SIG-M5 (cell line): ENCODE data around the gene TOLLIP.
"Not testable (repeated sequence)": the region's sequence is repeated elsewhere in the genome, so short reads cannot be mapped to it uniquely, and the experiment has no call there.

Experiments used
- DNase-seq: peaks from one replicate; lab custom pipeline; 2025; lab: John Stamatoyannopoulos, UW

Gene TOLLIP

DNA sequence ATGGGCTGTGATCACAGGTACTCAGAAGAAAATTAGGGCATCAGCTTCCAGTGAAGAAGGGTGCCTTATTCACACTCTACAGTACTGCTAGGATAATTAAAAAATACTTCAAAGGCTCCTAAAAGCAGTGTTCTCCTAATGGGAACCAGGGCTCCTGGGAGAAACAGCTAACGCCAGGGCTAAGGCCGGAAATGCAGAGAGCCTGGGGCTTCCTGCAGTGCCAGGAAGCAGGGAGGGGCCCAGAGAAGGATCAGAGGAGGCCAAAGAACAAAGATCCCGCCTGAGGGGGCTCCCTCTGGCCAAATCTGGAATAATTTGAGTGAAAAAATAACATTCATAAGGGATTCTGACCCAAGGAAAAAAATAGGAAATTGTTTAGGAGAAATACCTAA lies 27.5 kb downstream of the TOLLIP start:
- no peak for DNase-seq

DNA sequence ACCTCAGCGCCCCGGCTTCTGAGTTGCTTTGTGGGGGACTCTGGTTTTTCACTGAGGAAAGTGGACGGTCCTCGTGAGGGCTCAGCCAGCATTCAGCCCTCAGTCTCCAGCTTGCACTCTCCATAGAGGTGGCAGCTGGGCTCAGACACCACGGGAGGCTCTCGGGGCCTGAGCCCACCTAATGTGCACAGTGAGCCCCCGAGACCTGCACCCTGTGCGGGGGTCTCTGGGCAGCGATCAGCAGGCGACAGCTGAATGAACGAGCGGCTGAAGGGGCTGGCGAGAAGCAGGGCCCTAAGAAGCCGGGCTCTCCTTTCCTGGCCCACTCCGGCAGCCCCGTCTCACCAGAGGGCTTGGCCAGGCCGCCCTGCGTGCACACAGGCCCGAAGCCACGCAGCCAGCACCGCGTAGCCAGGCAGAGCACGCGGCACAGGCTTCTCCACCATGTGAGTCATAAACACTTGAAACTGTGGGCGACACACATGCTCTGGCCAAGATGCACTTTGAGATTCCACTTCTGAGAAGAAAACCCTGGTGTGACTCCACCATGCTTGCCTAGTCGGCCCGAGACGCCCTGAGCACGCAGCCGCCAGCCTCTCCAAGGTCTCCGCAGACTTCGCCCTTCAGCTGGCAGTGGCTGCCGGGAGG lies 28.0 kb downstream of the TOLLIP start:
- no peak for DNase-seq

DNA sequence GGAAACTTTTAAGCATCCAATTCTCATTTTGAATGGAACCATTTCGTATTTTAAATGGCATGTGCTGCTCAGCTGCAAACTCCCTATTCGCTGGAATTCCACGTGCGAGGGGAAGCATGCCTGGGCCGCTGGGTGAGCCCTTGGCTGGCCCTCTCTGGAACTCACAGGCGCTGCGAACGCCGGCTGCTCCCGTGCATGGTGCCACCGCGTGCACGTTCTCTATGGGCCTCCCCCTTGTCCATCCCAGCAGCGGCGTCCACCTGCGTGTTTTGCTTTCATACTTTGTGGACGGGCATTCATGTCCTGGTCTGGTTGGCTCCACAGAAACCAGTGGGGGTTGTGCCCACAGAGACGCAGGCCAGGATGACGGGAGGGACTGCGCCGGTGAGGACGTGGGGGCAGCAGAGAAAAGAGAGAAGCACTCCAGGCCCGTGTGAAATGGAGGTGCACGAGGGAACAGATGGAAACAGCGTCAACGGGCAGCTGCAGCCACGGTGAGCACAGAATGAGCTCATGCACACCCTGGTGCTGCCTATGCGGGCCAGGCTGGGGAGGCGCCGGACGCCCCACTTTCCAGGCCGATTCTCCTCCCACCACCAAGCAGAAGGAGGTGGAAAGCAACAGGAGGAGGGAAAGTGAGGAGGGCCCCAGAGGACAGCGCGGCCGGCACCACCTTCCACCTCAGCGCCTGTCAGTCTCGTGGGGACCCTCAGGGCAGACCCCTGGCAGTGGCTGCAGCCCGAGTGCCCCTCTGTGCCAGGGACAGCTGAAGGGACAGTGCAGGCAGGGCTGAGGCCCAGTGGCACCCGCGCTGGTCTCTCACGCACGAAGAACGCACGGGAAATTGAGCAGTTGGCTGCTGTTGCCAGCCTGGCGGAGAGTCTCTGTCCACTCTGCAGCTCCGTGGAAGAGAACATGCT lies 29.1 kb downstream of the TOLLIP start:
- DNase-seq = no peak

DNA sequence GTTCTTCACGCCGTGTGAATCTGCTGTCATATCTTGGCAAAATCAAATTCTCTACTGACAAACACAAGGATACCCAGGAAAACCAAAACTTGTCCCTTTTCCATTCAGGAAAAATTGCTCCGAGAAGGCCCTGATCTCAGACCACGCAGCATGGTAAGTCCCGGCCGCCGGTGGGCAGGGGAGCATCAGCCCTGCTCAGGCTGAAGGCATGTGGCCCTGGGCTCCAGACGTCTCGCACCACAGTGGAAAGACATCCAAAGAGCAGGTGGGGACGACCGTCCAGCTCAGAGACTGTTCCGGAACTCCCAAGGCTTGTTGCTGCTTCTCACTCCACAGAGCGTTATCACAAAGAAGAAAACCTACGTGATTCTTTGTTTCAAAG lies 29.8 kb downstream of the TOLLIP start:
- no peak for DNase-seq

DNA sequence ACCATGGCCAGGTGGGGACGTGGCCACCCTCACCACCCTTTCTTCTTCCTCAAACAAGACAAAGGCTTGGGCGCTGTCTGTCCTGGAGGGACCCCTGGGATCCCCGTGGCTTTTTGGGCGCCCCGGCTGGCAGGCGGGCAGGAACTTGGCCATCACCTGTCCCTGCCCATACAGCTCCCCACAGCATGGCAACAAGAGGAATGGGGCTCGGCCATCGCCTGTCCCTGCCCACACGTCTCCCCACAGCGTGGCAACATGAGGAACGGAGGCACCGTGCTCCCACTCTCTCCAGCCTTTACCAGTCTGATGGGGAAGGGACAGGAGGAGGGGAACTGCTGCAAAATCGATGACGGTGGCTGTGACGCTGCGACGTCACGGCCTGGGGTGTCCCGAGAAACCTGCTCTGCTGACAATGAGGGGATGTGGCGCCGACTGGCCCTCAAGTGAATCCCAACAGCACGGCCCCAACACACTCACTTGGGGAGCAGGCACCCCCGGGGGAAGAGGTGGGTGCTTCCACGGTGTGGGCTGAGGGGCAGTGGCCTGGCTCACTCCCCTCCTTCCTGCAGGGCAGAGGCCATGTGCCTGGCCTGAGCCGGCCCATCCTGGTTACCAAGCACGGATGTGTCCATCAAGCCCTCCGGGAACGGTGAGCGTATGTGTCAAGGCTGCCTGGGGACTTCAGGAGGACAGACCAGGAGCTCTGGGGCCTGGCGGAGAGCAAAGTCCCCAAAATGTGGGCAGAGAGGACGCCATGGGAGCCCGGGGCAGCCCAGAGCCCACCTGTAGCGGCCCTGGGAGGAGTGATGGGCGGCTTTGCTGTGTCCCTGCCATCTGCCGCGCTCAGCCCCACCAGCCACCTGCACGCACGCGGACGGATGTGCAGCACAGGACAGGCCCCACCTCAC lies 30.4 kb downstream of the TOLLIP start:
- DNase-seq = no peak

DNA sequence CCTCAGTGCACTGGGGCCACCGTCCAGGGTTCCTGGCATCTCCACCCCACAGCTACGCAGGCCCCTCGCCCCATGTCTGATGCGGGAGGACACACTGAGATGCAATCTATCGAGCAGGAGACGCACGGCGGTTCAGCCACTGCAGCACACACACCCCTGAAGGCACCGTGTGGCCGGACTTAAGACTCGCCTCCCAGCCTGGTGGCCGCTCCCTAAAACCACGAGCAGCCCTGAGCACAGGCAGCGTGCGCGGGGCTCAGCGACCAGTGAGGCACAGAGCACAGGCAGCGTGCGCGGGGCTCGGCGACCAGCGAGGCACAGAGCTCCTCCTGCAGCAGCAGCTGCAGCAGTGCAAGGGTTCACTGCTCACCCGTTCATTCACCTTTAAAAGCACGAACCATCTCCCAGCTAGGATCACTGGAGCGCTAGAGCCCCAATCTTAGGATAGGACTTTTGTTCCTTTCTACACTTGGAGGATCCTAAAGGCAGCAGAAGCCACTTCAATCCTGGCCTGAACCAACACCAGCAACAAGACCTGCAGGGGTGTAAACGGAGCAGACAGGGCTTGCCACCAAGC lies 31.4 kb downstream of the TOLLIP start:
- DNase-seq = no peak

DNA sequence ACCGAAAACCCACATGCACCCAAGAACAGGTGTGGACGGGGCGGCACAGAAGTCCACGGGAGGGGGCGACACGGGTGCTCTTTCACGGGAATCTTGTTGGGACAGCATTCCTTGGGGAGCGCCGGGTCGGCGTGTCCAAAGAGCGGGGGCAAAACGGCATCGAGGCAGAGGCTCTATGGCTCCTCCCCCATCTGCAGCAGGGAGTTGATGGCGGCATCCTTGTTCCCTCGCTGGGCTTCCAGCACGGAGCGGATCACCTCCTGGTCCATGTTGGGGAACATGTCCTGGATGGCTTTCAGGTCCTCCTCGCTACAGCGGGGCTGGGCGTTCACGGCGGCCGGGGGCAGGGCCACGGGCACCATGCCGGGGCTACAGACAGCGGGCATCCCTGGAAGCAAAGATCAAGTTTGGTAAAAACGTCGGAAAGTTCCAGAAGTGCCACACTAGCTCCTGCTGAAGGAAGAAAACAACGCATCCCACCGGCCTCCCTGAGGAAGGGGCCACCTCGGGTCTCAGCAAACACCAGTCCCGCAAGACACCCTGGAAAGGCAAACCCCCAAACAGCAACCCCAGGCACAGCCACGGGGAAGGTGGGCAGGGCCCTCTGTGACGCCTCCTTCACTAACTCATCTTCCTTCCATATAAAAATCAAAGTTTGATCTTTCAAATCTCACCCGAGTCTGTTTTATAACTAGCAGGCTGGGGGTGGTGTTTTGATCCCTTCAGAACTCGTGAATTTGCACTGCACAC lies 32.4 kb downstream of the TOLLIP start:
- no peak for DNase-seq

DNA sequence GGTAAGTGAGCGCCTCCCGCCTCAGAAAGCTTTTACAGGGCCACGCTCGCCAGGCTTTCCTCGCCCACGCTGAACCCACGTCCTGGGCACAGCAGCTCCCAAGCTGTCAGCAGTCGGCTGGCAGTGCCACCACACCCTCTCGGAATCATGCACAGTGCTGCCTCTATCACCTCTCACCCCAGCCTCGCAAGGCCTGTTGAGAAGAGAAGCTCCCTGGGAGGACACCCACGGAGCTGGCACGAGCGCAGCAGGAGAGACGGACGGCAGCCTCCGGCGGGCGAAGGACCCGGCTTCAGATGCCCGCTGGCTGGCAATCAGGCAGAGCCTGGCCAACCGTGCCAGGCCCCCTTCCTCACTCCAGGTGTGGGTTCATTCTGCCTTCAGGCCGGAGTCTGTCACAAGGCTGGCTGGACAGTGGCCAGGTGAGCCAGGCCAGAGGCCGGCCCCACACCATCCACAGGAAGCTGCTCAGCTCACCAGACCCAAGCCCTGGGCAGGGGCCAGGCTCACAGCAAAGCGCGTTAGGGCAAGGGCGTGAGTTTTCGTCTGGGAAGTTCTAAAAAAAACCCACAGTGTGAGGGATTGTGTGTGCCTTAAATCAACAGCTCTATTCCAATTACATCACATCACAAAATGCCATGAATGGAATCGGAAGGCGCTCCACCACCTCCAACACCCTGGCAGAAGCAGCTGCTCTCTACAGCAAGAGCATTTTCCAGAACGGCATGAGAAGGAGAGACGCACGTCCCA lies 33.2 kb downstream of the TOLLIP start:
- no peak for DNase-seq

DNA sequence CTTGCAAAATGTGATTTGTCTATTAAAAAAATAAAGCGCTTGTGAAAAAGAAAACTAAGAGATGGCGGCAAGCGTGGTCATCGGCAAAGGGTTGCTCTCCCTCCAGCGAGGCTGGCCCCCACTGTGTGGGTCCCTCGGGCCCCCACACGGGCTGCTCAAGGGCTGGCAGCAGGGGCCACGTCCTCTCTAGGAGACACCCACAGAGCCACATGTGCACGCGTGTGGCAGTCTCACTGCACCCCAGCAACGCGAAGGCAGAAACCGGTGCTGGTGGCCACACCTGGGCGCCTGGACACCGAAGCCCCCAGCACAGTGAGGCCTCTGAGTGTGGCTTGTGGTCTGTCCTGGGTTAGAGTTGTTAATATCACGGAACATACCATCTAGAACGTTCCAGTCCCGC lies 34.4 kb downstream of the TOLLIP start:
- no peak for DNase-seq

DNA sequence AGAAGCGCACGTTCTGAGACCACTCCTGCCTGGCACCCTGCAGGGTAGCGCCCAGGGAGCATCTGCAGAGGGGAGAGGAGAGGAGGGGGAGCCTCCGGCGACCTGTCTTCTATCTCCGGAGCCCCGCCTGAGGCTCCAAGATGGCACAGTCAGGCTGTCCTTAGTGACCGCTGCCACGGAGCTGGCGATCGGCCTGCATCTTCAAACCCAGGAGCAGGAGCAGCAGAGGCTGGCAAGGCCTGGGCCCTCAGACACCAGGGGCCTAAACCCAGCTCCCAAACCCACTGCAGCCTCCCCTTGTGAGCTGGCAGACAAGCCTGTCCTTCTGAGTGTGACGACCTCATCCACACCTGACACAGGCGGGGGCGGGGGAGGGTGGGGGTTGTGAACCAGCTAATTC lies 34.9 kb downstream of the TOLLIP start:
- no peak for DNase-seq

DNA sequence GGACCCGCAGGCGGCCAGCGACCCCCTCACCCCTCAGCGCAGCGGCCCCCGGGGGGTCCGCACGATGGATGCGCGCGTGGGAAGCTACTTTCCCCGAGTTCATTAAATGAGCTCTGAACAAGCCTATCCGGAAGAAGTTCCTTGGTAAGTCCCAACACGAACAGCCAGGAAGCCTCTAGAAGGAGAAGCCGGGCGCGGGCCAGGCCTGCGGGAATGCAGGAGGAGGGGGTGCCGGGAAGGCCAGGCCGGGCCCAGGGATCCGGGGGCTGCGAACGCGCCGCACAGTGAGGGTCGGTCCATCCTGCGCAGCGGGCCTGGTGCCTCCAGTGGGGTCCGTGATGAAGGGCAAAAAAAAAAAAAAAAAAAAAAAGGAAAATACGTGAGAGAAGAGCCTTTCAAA lies 36.9 kb downstream of the TOLLIP start:
- DNase-seq = no peak

DNA sequence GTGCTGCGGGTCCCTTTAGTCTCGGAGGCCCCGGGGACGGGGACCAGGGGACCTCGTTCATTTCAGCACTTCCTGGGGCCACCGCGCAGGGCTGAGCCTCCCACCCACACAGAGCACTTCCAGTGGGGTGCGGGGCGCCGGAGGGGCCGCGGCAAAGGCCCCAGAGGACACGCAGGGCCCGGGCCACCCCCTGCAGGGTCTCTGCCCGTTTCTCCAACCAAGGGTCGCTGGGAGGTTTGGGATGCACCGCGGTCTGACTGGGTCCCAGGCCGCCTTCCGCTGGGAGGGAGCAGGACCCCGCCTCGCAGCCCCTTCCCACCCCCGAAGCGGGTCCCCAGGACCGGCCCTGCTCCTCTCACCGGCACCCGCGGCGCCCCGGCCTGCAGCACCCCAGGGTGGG lies 37.5 kb downstream of the TOLLIP start:
- no peak for DNase-seq

DNA sequence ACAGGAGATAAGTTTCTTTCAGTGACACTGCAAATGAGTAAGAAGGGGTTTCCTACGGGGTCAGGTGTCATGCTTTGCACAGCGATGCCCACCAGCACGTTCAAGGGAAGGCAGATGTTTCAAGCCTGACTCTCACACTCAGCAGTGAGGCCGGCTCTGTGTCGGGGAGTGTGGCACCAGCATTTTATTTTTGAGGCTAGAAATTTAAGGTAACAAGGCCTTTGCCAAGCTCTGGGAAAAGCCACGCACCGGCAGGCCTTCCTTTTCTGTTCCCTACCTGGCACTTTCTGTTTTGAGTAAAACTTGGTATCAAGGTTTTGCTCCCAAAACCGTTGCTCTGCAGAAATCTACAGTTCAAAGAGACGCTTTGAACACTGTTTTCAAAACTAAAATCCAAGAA lies 38.0 kb downstream of the TOLLIP start:
- DNase-seq = no peak

DNA sequence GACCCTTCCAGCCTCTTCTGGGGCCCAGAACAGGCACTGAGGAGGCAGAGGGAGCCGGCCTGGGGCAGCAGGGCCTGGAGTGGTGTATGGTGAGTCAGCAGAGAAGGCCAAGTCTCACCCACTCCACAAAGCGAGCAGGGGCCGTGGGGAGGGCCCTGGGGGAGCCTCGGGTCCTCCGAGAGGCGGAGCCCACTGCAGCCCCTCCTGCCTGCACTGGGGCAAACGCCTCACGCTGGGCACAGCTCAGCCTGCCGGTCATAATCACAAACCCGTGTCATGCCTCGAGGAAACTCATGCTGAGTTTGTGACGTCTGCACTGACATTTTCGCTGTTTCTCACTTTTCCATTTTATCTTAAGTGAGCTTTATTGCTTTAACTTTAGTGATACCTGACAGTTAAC lies 38.4 kb downstream of the TOLLIP start:
- DNase-seq = no peak

DNA sequence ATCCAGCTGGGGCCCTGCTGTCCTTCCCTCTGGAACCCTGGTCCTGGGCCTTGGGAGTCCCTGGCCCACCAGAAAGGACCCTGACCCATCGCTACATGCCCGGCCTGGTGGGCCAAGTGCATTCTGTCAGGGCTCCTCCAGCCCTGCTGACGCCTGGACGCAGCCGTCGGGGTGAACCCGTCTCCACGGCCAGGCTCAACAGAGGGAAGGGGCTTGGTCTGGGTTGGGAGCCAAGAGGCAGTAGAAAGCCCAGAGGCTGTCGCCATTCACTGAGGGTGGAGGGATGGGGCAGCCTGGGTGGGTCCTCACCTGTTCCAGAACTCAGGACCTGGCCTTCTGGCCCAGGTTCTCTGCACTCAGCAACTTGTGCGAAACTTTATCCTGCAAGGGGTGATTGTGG lies 39.0 kb downstream of the TOLLIP start:
- DNase-seq = no peak

DNA sequence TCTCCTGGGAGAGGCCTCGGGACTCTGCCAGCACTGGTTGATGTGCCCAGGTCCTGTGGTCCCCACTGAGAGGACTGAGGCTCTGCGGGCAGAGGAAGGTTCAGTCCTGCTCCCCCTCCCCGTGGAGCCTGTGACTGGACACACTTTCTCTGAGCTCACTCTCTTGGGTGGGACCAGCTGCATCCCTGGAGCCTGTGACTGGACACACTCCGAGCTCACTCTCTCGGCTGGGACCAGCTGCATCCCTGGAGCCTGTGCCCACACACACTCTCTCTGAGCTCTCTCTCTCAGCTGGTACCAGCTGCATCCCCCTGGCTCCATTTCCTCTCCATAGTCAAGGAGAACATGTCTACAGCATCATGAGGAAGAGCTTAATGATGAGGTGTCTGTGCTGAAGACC lies 39.5 kb downstream of the TOLLIP start:
- DNase-seq = no peak

DNA sequence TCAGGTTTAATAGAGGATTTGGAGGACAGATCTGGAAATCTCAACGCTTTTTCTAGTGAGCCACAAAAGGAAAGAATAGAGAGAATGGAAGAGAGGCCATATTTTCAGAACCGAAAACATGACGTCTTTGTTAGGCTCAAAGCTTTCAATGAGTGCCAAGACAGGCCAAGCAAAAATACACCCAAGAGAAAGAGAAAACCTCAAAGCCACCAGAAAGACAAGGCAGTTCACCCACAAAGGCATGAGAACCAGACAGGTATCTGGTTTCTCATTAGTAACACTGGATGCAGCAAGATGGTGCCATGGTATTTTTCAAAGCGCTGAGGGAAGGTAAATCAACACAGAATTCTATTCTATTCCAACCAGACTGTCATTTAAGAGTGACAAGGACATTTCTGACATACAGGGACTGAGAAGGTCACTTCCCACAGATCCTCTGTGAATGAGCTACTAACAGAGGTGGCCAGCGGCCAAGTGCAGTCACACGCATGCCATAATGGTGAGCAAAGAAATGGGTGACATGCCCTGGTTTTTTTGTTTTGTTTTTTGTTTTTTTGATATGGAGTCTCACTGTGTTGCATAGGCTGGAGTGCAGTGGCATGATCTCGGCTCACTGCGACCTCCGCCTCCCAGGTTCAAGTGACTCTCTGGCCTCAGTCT lies 41.9 kb downstream of the TOLLIP start:
- no peak for DNase-seq

DNA sequence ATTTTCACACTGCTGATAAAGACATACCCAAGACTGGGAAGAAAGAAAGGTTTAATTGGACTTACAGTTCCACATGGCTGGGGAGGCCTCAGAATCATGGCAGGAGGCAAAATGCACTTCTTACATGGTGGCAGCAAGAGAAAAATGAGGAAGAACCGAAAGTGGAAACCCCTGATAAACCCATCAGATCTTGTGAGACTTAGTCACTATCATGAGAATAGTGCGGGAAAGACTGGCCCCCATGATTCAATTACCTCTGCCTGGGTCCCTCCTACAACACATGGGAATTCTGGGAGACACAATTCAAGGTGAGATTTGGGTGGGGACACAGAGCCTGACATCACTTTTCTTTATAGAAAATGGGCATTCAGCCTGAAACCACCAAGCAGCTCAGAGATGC lies 42.5 kb downstream of the TOLLIP start:
- not testable (repeated sequence) for DNase-seq

DNA sequence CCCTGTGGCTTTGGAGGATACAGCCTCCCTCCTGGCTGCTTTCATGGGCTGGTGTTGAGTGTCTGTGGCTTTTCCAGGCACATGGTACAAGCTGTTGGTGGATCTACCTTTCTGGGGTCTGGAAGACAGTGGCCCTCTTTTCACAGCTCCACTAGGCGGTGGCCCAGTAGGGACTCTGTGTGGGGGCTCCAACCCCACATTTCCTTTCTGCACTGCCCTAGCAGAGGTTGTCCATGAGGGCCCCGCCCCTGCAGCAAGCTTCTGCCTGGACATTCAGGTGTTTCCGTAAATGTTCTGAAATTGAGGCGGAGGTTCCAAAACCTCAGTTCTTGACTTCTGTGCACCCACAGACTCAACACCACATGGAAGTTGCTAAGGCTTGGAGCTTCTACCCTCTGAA lies 44.0 kb downstream of the TOLLIP start:
- not testable (repeated sequence) for DNase-seq

DNA sequence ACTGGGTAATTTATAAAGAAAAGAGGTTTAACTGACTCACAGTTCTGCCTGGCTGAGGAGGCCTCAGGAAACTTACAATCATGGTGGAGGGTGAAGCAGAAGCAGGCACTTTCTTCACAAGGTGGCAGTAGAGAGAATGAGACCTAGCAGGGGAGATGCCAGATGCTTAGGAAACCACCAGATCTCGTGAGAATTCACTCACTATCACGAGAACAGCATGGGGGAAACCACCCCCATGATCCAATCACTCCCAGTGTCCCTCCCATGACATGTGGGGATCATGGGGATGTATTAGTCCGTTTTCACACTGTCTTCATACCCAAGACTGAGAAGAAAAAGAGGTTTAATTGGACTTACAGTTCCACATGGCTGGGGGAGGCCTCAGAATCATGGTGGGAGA lies 45.0 kb downstream of the TOLLIP start:
- DNase-seq = not testable (repeated sequence)
